GM13977 (cell line): Measurements from ENCODE around the gene ZNF84.

Source experiments
- DNase-seq: peaks from one replicate; pipeline ENCODE4 v3.0.0; 2012; ENCODE audit warnings: low spot score
- in situ Hi-C: fragments of 300-500 bp; cut with MboI; formaldehyde crosslinking; loops from one replicate; pipeline ENCODE4 v1.12.0; 2022; ENCODE audit warnings: low sequenced_read_pairs, low pct_unique_long_range_greater_than_20kb, mixed read lengths, inconsistent platforms; ENCODE audit not compliant: unreplicated experiment
- TF ChIP-seq, protein P1 (sequence below): IDR thresholded peaks from 2 replicates; pipeline ENCODE4 v1.5.1; 2012; ENCODE audit warnings: mild to moderate bottlenecking, control low read depth; ENCODE audit not compliant: insufficient read depth; ENCODE audit errors: extremely low read depth, missing control alignments

The ZNF84 gene

DNA sequence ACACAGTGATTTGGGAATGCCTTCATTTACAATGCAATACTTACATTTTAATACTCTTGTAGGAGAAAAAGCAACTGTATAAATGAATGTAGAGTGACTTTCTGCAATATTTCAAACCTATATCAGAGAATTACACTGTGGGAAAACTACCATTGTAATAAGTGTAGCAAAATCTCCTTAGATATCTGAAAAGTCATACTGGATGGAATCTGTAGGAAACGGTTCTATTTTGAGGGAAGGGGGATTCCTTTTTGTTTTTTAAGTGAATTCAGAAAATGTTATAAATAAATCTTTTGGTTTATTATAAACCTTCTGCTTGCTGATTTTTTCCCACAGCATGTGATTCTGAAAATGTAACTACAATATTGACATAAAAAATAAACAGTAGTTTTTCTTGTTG lies 69.8 kb downstream of the ZNF84 start:
- TF ChIP-seq, protein P1, sequence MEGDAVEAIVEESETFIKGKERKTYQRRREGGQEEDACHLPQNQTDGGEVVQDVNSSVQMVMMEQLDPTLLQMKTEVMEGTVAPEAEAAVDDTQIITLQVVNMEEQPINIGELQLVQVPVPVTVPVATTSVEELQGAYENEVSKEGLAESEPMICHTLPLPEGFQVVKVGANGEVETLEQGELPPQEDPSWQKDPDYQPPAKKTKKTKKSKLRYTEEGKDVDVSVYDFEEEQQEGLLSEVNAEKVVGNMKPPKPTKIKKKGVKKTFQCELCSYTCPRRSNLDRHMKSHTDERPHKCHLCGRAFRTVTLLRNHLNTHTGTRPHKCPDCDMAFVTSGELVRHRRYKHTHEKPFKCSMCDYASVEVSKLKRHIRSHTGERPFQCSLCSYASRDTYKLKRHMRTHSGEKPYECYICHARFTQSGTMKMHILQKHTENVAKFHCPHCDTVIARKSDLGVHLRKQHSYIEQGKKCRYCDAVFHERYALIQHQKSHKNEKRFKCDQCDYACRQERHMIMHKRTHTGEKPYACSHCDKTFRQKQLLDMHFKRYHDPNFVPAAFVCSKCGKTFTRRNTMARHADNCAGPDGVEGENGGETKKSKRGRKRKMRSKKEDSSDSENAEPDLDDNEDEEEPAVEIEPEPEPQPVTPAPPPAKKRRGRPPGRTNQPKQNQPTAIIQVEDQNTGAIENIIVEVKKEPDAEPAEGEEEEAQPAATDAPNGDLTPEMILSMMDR = no peak
- DNase-seq = no peak
- in situ Hi-C loops = no loop called here

- in situ Hi-C loops = no loop called here
- DNase-seq = no peak
- TF ChIP-seq, protein P1 = no peak
Measured at GRCh38 chr12:133108150-133108549, 70.8 kb downstream of the ZNF84 start.
